Stimulated activated naive CD8-positive, alpha-beta T cell treated with anti-CD3 and anti-CD28 coated beads, Interleukin-15, amount 100 ng/mL, for 72 hours (primary cell): ENCODE measurements around the gene PAQR7.

Experiments used
- ATAC-seq: fragments of 150-1000 bp; cut with Tn5 transposase; 2 replicates; pipeline ENCODE4 v1.10.0; 2021; ENCODE audit warnings: mild to moderate bottlenecking, moderate library complexity
- DNase-seq, 2 donors: peaks; one replicate each; pipeline ENCODE4 v3.0.0; 2021 to 2022
- H3K27ac Mint-ChIP-seq, 2 donors: one replicate each; pipeline ENCODE4 v1.8.0; 2022; ENCODE audit warnings: mild to moderate bottlenecking in 2 of 2, mixed read lengths in 2 of 2, moderate library complexity in 2 of 2
- H3K27me3 Mint-ChIP-seq: one replicate; pipeline ENCODE4 v1.8.0; 2022; ENCODE audit warnings: mixed read lengths
- H3K4me1 Mint-ChIP-seq: one replicate; pipeline ENCODE4 v1.8.0; 2022; ENCODE audit warnings: mild to moderate bottlenecking, mixed read lengths
- H3K4me3 Mint-ChIP-seq, 2 donors: one replicate each; pipeline ENCODE4 v1.8.0; 2022; ENCODE audit warnings: mild to moderate bottlenecking in 2 of 2, mixed read lengths in 2 of 2, moderate library complexity in 1 of 2
- H3K9me3 Mint-ChIP-seq, 2 donors: one replicate each; pipeline ENCODE4 v1.8.0; 2022; ENCODE audit warnings: mixed read lengths in 2 of 2

PAQR7 gene

GRCh38 chr1:25889470-25889869, 14.0 kb upstream of the PAQR7 start:
- Mint-ChIP-seq H3K27me3 (no peaks in the 10 kb centered on the region), H3K4me1 (peaks cover 6% of the 10 kb centered on the region), H3K4me3 (no peak overlapping the region), H3K27ac (no peak overlapping the region), H3K9me3 (no peaks in the 10 kb centered on the region)
- no peak for DNase-seq
- no peak for ATAC-seq

DNA sequence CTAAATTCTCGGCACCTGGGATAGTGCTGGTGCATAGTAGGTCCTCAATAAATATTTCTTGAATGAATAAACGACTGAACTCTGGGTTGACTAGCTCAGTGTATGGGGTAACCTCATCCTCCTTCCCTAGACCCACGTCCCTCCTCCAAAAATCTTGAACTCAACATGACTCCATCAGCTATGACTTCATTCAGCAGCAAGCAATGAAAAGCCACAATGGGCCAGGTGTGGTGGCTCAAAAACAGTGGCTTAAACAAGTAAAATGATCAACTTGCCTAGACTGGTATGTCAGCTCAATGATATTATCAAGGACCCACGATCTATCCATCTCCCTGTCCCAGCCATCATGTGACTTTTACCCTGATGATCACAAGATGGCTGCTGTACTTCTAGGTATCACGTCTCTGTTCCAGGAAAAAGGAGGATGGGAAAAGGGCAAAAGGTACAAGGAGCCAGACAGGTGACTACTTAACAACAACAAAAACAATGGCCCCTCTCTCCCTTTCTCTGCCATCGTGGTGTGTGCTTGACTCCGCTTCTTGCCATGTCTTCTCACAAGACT, 13.0 kb upstream of the PAQR7 start:
- Mint-ChIP-seq H3K9me3 (no peaks in the 10 kb centered on the region), H3K27ac (no peak overlapping the region), H3K4me1 (peaks cover 6% of the 10 kb centered on the region), H3K27me3 (no peaks in the 10 kb centered on the region), H3K4me3 (no peak overlapping the region)
- DNase-seq (no peak), ATAC-seq (no peak)

GRCh38 chr1:25885602-25886001, 10.1 kb upstream of the PAQR7 start:
- Mint-ChIP-seq H3K27ac (no peak overlapping the region), H3K4me1 (no peaks in the 10 kb centered on the region), H3K4me3 (no peak overlapping the region), H3K9me3 (no peaks in the 10 kb centered on the region), H3K27me3 (no peaks in the 10 kb centered on the region)
- DNase-seq (no peak), ATAC-seq (no peak)

DNA sequence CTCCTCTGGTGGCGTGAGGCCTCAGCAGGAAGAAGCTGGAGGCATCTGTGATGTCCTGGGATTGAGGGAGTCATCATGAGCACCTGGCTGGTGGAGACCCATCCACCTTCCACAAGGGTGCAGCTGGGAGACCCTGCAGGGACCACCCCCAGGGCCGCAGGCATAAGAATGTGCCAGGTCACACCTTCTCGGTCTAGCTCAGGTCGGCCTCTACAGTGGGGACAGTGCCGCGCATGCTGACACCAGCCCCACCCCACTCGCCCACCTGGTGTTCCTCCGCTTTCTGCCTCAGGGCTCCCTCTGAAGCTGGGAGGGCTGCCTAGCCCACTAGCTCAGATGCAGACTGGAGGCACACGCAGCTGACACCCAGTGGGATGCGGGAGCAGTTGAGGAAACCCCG, 5.8 kb upstream of the PAQR7 start:
- no peak overlapping the region for H3K4me3 Mint-ChIP-seq
- H3K27me3 Mint-ChIP-seq = peaks cover 4% of the 10 kb centered on the region
- ATAC-seq = no peak

GRCh38 chr1:25880518-25880917, 5.0 kb upstream of the PAQR7 start:
- H3K4me3 Mint-ChIP-seq = no peak overlapping the region

More for the DNA sequence above, 5.8 kb upstream of the PAQR7 start:
- Mint-ChIP-seq H3K4me1 (peaks cover under 1% of the 10 kb centered on the region), H3K9me3 (no peaks in the 10 kb centered on the region), H3K27ac (no peak overlapping the region)
- no peak for DNase-seq

DNA sequence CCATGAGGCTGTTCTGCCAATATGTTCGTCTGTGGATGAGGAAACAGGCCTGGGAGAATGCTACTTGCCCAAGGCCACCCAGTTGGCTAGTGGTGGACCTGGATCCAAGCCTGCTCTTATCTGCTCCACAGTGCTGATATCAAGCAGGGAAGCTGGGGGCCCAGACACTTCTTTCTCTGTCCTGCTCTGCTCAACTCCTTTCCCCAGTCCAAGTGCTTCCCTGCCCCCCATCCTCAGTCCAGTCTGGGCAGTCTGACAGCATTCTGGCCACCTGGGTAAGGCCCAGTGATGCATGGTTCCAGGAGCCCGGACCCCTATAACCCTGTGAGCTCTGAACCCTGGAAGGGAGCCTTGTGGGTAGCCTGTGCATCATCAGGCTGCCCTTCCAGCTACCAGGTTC, 4.2 kb upstream of the PAQR7 start:
- peaks cover 11% of the 10 kb centered on the region for H3K4me1 Mint-ChIP-seq
- H3K4me3 Mint-ChIP-seq = no peak overlapping the region
- ATAC-seq = no peak
- DNase-seq = no peak
- H3K27ac Mint-ChIP-seq = no peak overlapping the region
- peaks cover 9% of the 10 kb centered on the region for H3K27me3 Mint-ChIP-seq
- no peaks in the 10 kb centered on the region for H3K9me3 Mint-ChIP-seq

More at GRCh38 chr1:25880518-25880917, 5.0 kb upstream of the PAQR7 start:
- no peak overlapping the region for H3K27ac Mint-ChIP-seq
- H3K27me3 Mint-ChIP-seq = peaks cover 9% of the 10 kb centered on the region
- DNase-seq (no peak), ATAC-seq (no peak)
- peaks cover 5% of the 10 kb centered on the region for H3K4me1 Mint-ChIP-seq
- no peaks in the 10 kb centered on the region for H3K9me3 Mint-ChIP-seq

DNA sequence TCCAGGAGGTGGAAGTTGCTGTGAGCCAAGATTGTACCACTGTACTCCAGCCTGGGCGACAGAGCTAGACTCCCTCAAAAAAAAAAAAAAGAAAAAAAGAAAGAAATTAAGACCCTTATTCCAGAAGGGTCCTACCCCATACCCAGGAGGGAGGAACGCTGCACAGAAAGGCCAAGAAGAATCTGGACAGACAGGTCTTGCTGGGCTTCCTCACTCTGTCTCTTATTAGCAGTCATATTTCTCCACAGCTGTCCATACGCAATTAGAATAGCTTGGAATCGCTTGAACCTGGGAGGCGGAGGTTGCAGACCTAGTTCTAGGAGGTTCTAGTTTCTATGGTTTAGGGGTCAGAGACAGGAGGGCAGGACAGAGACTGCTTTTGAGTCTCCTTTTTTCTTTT, 3.2 kb upstream of the PAQR7 start:
- no peaks in the 10 kb centered on the region for H3K9me3 Mint-ChIP-seq
- no peak overlapping the region for H3K27ac Mint-ChIP-seq
- ATAC-seq (no peak), DNase-seq (no peak)
- H3K4me3 Mint-ChIP-seq = no peak overlapping the region
- H3K4me1 Mint-ChIP-seq = peaks cover 21% of the 10 kb centered on the region
- H3K27me3 Mint-ChIP-seq = peaks cover 9% of the 10 kb centered on the region

GRCh38 chr1:25877155-25877554, 1.6 kb upstream of the PAQR7 start:
- Mint-ChIP-seq H3K27me3 (peaks cover 9% of the 10 kb centered on the region), H3K9me3 (no peaks in the 10 kb centered on the region), H3K4me3 (no peak overlapping the region), H3K4me1 (peaks cover 29% of the 10 kb centered on the region), H3K27ac (no peak overlapping the region)
- no peak for ATAC-seq
- DNase-seq = no peak

GRCh38 chr1:25876693-25877077, 1.2 kb upstream of the PAQR7 start:
- Mint-ChIP-seq H3K27me3 (peaks cover 9% of the 10 kb centered on the region), H3K4me3 (no peak overlapping the region), H3K4me1 (peaks cover 29% of the 10 kb centered on the region), H3K9me3 (no peaks in the 10 kb centered on the region), H3K27ac (no peak overlapping the region)
- ATAC-seq (no peak), DNase-seq (no peak)

- Mint-ChIP-seq H3K4me3 (peak overlapping the region; percentile 92), H3K27ac (peak overlapping the region in 1 of 2 donors; percentile 13), H3K9me3 (no peaks in the 10 kb centered on the region), H3K27me3 (peaks cover 9% of the 10 kb centered on the region), H3K4me1 (peaks cover 29% of the 10 kb centered on the region)
- DNase-seq (no peak), ATAC-seq (peak; percentile 54)
These were observed 566 bp upstream of the PAQR7 start for GRCh38 chr1:25875856-25876692.

DNA sequence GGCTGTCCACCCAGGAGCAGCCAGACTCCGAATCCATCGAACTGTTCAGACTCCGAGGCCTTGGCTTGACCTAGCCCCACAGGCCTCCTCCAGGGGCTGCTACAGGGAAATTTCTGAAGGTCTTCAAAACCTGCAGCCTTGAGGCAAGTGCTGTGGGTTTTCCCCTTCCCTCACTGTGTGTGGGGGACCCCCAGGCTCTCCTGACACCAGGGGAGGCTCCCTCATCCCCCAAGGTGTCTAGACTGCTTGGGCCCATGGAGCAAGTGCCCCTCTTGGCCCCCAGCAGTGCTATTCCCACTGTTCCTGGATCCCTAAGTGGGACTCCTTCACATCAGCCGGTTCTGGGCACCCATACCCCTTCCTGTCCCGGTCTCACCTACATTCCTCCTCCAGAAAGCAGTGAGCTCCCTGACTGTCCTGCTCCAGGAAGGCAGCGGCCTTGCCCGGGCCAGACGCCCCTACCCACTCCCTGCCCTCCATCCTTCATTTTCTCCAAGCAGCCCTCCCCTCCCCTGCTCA, 814 bp downstream of the PAQR7 start:
- Mint-ChIP-seq H3K27ac (peak overlapping the region; percentile 78 to 92), H3K27me3 (peaks cover 9% of the 10 kb centered on the region), H3K4me3 (peak overlapping the region; percentile 92), H3K4me1 (peaks cover 29% of the 10 kb centered on the region), H3K9me3 (no peaks in the 10 kb centered on the region)
- DNase-seq (peak in 1 of 2 donors; percentile 15), ATAC-seq (peak; percentile 3)

DNA sequence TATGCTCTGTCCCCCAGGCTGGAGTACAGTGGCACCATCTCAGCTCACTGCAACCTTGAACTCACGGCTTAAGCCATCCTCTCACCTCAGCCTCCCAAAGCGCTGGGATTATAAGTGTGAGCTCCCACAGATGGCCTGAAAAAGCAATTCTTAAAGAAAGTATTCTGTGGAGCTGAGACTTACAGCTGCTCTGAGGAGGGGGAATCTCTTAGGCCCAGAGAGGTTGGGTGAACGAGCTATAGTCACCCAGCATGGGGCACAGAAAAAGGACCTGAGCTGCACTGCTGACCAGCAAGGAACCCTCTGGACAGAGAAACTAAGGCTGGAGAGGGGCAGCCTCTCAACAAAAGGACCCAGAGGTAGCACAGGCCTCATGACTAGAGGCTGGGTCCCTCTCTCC, 1.3 kb downstream of the PAQR7 start:
- no peak for ATAC-seq
- no peaks in the 10 kb centered on the region for H3K9me3 Mint-ChIP-seq
- peaks cover 9% of the 10 kb centered on the region for H3K27me3 Mint-ChIP-seq
- no peak overlapping the region for H3K27ac Mint-ChIP-seq
- peak overlapping the region; percentile 92 for H3K4me3 Mint-ChIP-seq
- no peak for DNase-seq
- H3K4me1 Mint-ChIP-seq = peaks cover 29% of the 10 kb centered on the region

GRCh38 chr1:25873120-25873519, 2.4 kb downstream of the PAQR7 start:
- Mint-ChIP-seq H3K9me3 (no peaks in the 10 kb centered on the region), H3K27ac (no peak overlapping the region), H3K4me1 (peaks cover 29% of the 10 kb centered on the region), H3K4me3 (no peak overlapping the region), H3K27me3 (peaks cover 9% of the 10 kb centered on the region)
- DNase-seq = no peak
- no peak for ATAC-seq

GRCh38 chr1:25872713-25873112, 2.8 kb downstream of the PAQR7 start:
- Mint-ChIP-seq H3K4me1 (peaks cover 29% of the 10 kb centered on the region), H3K27ac (no peak overlapping the region)
- no peak for ATAC-seq

GRCh38 chr1:25871704-25872494, 3.6 kb downstream of the PAQR7 start:
- Mint-ChIP-seq H3K4me1 (peaks cover 29% of the 10 kb centered on the region), H3K9me3 (no peaks in the 10 kb centered on the region), H3K27ac (peak overlapping the region in 1 of 2 donors; percentile 80), H3K4me3 (no peak overlapping the region), H3K27me3 (peaks cover 9% of the 10 kb centered on the region)
- ATAC-seq (no peak), DNase-seq (no peak)

More at GRCh38 chr1:25872713-25873112, 2.8 kb downstream of the PAQR7 start:
- no peak overlapping the region for H3K4me3 Mint-ChIP-seq
- no peak for DNase-seq
- H3K27me3 Mint-ChIP-seq = peaks cover 9% of the 10 kb centered on the region
- H3K9me3 Mint-ChIP-seq = no peaks in the 10 kb centered on the region
